Measurements from ENCODE around the gene FOXJ1. TPM values are rescaled to one million over a fixed set of nuclear protein-coding genes. Genes with fewer than 3 reads are reported as not detected.

FOXJ1 gene
- total and polyA plus RNA-seq, 2 of the 8 experiments (the other 6 are each of a cell fraction or from before 2014, with no cell fraction given) = 4.7 to 5.4 TPM

DNA sequence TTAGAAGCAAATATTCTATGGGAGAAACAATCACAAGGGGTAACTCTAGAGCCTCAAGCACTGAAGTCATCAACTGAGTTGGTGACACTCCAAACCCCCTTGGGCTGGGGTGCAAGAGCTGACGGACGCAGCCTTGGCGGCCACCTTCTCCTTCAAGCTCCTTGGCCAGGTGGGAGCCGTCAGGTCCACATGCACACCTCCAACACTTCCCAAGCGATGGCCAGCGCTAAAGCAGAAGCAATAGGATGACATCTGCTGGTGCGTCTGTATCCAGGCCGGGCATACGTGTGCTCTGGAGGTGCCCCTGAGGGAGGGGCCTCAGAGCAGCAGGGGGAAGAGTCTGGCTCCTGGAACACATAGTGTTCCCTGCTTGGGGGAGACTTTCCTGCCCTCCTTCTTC lies 12.2 kb upstream of the FOXJ1 start (continued):
- TF ChIP-seq SP2 (IDR thresholded peaks at IDR 0.05; ENCODE audit: low read length) (no peak), POU5F1 (IDR thresholded peaks at IDR 0.05; ENCODE audit: low read depth, low read length) (no peak), TBP (IDR thresholded peaks at IDR 0.05; ENCODE audit: low read depth, low read length) (no peak)

Measured in H1 (cell line).